Endothelial cell of umbilical vein (primary cell): ENCODE data around the gene DONSON. TPM values are rescaled to one million over a fixed set of nuclear protein-coding genes. Genes with fewer than 3 reads are reported as not detected.

ENCODE experiments used
- BruUV-seq: library from RNA; stranded (reverse); fragments of 400-500 nt; replicated peaks from 2 replicates; lab custom pipeline; 2021; lab: Mats Ljungman, UMichigan
- CTCF ChIA-PET: fragments of 300-600, 350-600 bp; sonication (Branson Sonifier 250); formaldehyde crosslinking; loops from one replicate; lab custom pipeline; 2021; ENCODE audit warnings: antibody characterized with exemption, inconsistent platforms; lab: Charles Lee
- POLR2A ChIA-PET: fragments of 300-600, 350-600 bp; sonication (Branson Sonifier 250); formaldehyde crosslinking; loops from one replicate; lab custom pipeline; 2021; ENCODE audit warnings: antibody characterized with exemption, inconsistent platforms; lab: Charles Lee
- DNase-seq: peaks from one replicate; pipeline ENCODE4 v3.0.0-alpha.2; 2011; ENCODE audit warnings: low read depth, low spot score
- FAIRE-seq: peaks from 2 replicates; lab custom pipeline; 2011; peaks lifted over from hg19 to GRCh38; lab: Jason Lieb, UNC
- H2AFZ ChIP-seq: 2 replicates; pipeline ENCODE4 v1.6.0; 2012; ENCODE audit warnings: low read depth, low read length, control low read depth, inconsistent platforms
- H3K27ac ChIP-seq: 2 replicates; pipeline ENCODE4 v1.5.1; 2011; ENCODE audit warnings: low read depth, mild to moderate bottlenecking, control low read depth, low read length, moderate library complexity; ENCODE audit not compliant: insufficient read depth
- H3K27me3 ChIP-seq, 2 experiments: 2 replicates each; pipeline versions ENCODE4 v1.6.0 to v1.6.1; 2011; ENCODE audit warnings: low read length in 2 of 2, mixed read lengths in 1 of 2; ENCODE audit not compliant: control insufficient read depth in 2 of 2, insufficient read depth in 2 of 2
- H3K36me3 ChIP-seq, 2 experiments: 2 replicates in 1 of 2; 3 replicates in 1 of 2; pipeline ENCODE4 v1.5.1; 2011; ENCODE audit warnings: low read length in 2 of 2, mild to moderate bottlenecking in 1 of 2, moderate library complexity in 1 of 2; ENCODE audit not compliant: control insufficient read depth in 2 of 2, insufficient read depth in 2 of 2; ENCODE audit errors: extremely low read depth in 1 of 2
- H3K4me1 ChIP-seq: 3 replicates; pipeline ENCODE4 v1.5.1; 2011; ENCODE audit warnings: mild to moderate bottlenecking, low read length; ENCODE audit not compliant: control insufficient read depth, insufficient read depth; ENCODE audit errors: extremely low read depth
- H3K4me2 ChIP-seq: 2 replicates; pipeline ENCODE4 v1.6.1; 2011; ENCODE audit warnings: low read length, control low read depth, mixed read lengths; ENCODE audit not compliant: insufficient read depth
- H3K4me3 ChIP-seq, 3 experiments: fragments of 200-600 bp in 1 of 3; sonication (generic), shearing (Covaris generic) in 1 of 3; replicated peaks in 1 of 3; 2 replicates each; pipeline ENCODE4 v1.5.1; 2011 to 2016; ENCODE audit warnings: control low read depth in 3 of 3, low read length in 3 of 3, mild to moderate bottlenecking in 2 of 3, inconsistent platforms in 1 of 3, low read depth in 1 of 3, moderate library complexity in 1 of 3; ENCODE audit not compliant: insufficient read depth in 1 of 3
- H3K79me2 ChIP-seq: 2 replicates; pipeline ENCODE4 v1.6.0; 2012; ENCODE audit warnings: low read length, inconsistent platforms; ENCODE audit not compliant: control insufficient read depth, insufficient read depth
- H3K9ac ChIP-seq: replicated peaks from 2 replicates; pipeline ENCODE3; 2011; ENCODE audit warnings: low read length, control low read depth; ENCODE audit not compliant: insufficient read depth; ENCODE audit errors: extremely low read depth
- H3K9me1 ChIP-seq: replicated peaks from 3 replicates; pipeline ENCODE4 v1.6.0; 2011; ENCODE audit warnings: mild to moderate bottlenecking, low read length; ENCODE audit not compliant: control insufficient read depth, insufficient read depth; ENCODE audit errors: extremely low read depth
- H3K9me3 ChIP-seq: replicated peaks from 2 replicates; pipeline ENCODE4 v1.5.1; 2012; ENCODE audit warnings: low read length, inconsistent platforms; ENCODE audit not compliant: control insufficient read depth, insufficient read depth
- H4K20me1 ChIP-seq: replicated peaks from 2 replicates; pipeline ENCODE3; 2011; ENCODE audit warnings: mild to moderate bottlenecking, low read length; ENCODE audit not compliant: control insufficient read depth, insufficient read depth; ENCODE audit errors: extremely low read depth
- EZH2 ChIP-seq: IDR thresholded peaks from 2 replicates; pipeline ENCODE4 v1.6.1; 2012; ENCODE audit warnings: borderline replicate concordance, low read depth, mild to moderate bottlenecking, moderate library complexity, low read length, inconsistent platforms; ENCODE audit not compliant: severe bottlenecking
- FOS ChIP-seq: IDR thresholded peaks from 2 replicates; pipeline ENCODE4 v1.6.1; 2011; ENCODE audit warnings: mild to moderate bottlenecking, low read length, moderate library complexity, borderline replicate concordance; ENCODE audit not compliant: insufficient read depth
- GATA2 ChIP-seq: IDR thresholded peaks from 2 replicates; pipeline ENCODE4 v1.7.0; 2011; ENCODE audit warnings: low read depth, mild to moderate bottlenecking, moderate library complexity, mixed read lengths, low read length; ENCODE audit not compliant: insufficient read length, insufficient read depth
- JUN ChIP-seq: IDR thresholded peaks from 2 replicates; pipeline ENCODE4 v1.6.1; 2011; ENCODE audit warnings: borderline replicate concordance, low read depth; ENCODE audit not compliant: insufficient read length, insufficient read depth
- MYC ChIP-seq: IDR thresholded peaks from one replicate; pipeline ENCODE4 v1.6.1; 2011; ENCODE audit warnings: mild to moderate bottlenecking, low read depth, low read length
- POLR2A ChIP-seq: IDR thresholded peaks from 2 replicates; pipeline ENCODE4 v1.6.1; 2012; ENCODE audit warnings: low read depth, mild to moderate bottlenecking, control low read depth, low read length
- POLR2AphosphoS5 ChIP-seq: IDR thresholded peaks from 2 replicates; pipeline ENCODE4 v1.6.1; 2012; ENCODE audit warnings: low read depth, mild to moderate bottlenecking, control low read depth, low read length, moderate library complexity; ENCODE audit not compliant: insufficient read depth
- dilution Hi-C: fragments of 300-500 bp; cut with MboI; formaldehyde crosslinking; loops from one replicate; pipeline ENCODE4 v1.15.0; 2019; ENCODE audit warnings: low sequenced_read_pairs; ENCODE audit not compliant: extremely low pct_ligation_motif_present
- intact Hi-C: fragments of 100-400 bp; cut with micrococcal nuclease; formaldehyde crosslinking; loops from one replicate; pipeline ENCODE4 v1.10.0; 2022
- polyA plus RNA-seq, 4 experiments: library from polyadenylated mRNA; depleted of rRNA in 3 of 4; stranded (reverse) in 3 of 4; unstranded in 1 of 4; fragments of >200 nt; gene quantifications; 2 replicates each; pipeline versions ENCODE4 v1.2.1 to v1.2.3, GENCODE V29; 2011 to 2012; ENCODE audit warnings: missing spikeins in 1 of 4
- total RNA-seq: library from RNA; stranded (reverse); gene quantifications from 2 replicates; pipeline ENCODE4 v1.2.3, GENCODE V29; 2021
- TF ChIP-seq, protein P1 (sequence below), 2 donors: IDR thresholded peaks; 1 replicate in 1 of 2; 2 replicates in 1 of 2; pipeline ENCODE4 v1.5.1; 2011; ENCODE audit warnings: low read length in 2 of 2, mild to moderate bottlenecking in 2 of 2, moderate library complexity in 2 of 2, control low read depth in 1 of 2, inconsistent platforms in 1 of 2, low read depth in 1 of 2; ENCODE audit not compliant: insufficient read depth in 1 of 2; ENCODE audit errors: extremely low read depth in 1 of 2
- TF ChIP-seq, protein P2 (sequence below): IDR thresholded peaks from 2 replicates; pipeline ENCODE4 v1.6.1; 2011; ENCODE audit not compliant: insufficient read depth, insufficient read length

Gene DONSON
- total and polyA plus RNA-seq, 2 donors (not counting 3 experiments of a cell fraction or from before 2014, with no cell fraction given) = 14.3 to 29.4 TPM

DNA sequence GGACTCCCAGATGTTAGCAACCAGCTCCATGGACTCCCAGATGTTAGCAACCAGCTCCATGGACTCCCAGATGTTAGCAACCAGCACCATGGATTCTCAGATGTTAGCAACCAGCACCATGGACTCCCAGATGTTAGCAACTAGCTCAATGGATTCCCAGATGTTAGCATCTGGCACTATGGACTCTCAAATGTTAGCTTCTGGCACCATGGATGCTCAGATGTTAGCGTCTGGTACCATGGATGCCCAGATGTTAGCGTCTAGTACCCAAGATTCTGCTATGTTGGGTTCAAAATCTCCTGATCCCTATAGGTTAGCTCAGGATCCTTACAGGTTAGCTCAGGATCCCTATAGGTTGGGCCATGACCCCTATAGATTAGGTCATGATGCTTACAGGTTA is 36.8 kb downstream of the DONSON start:
- Histone ChIP-seq H3K27ac (no peak overlapping the region), H3K27me3 (no peaks in the 10 kb centered on the region), H3K9ac (no peak overlapping the region), H3K4me3 (no peak overlapping the region), H4K20me1 (peaks cover 17% of the 10 kb centered on the region), H2AFZ (no peak overlapping the region), H3K4me2 (no peak overlapping the region), H3K79me2 (peaks cover 97% of the 10 kb centered on the region), H3K4me1 (no peaks in the 10 kb centered on the region), H3K36me3 (peaks cover 41 to 69% of the 10 kb centered on the region in 2 experiments), H3K9me3 (no peaks in the 10 kb centered on the region), H3K9me1 (no peaks in the 10 kb centered on the region)
- ChIA-PET POLR2A (interaction anchor here (0.9 kb wide), 1 partner anchor 21 kb away, joined by 3 read pairs; no protein-coding TSS in a partner anchor), CTCF (interaction anchor here (1.9 kb wide), 1 partner anchor 54 kb away, joined by 10 read pairs; no protein-coding TSS in a partner anchor)
- no TSS peak for BruUV-seq
- intact Hi-C loops (no loop called here), dilution Hi-C loops (no loop called here)
- DNase-seq (no peak), FAIRE-seq (no peak)
- TF ChIP-seq FOS (no peak), JUN (no peak), MYC (no peak), POLR2A (no peak), POLR2AphosphoS5 (no peak), GATA2 (no peak), EZH2 (no peak)
- TF ChIP-seq, protein P1, sequence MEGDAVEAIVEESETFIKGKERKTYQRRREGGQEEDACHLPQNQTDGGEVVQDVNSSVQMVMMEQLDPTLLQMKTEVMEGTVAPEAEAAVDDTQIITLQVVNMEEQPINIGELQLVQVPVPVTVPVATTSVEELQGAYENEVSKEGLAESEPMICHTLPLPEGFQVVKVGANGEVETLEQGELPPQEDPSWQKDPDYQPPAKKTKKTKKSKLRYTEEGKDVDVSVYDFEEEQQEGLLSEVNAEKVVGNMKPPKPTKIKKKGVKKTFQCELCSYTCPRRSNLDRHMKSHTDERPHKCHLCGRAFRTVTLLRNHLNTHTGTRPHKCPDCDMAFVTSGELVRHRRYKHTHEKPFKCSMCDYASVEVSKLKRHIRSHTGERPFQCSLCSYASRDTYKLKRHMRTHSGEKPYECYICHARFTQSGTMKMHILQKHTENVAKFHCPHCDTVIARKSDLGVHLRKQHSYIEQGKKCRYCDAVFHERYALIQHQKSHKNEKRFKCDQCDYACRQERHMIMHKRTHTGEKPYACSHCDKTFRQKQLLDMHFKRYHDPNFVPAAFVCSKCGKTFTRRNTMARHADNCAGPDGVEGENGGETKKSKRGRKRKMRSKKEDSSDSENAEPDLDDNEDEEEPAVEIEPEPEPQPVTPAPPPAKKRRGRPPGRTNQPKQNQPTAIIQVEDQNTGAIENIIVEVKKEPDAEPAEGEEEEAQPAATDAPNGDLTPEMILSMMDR (IDR thresholded peaks at IDR 0.05; ENCODE audit: extremely low read depth in 1 of 2, insufficient read depth in 1 of 2, low read depth in 1 of 2, low read length in 2 of 2) = no peak
- TF ChIP-seq, protein P2, sequence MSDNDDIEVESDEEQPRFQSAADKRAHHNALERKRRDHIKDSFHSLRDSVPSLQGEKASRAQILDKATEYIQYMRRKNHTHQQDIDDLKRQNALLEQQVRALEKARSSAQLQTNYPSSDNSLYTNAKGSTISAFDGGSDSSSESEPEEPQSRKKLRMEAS = no peak
